HG03175 (cell line): ENCODE measurements around the gene ACTR3C.
"Not testable (repeated sequence)": the region's sequence is repeated elsewhere in the genome, so short reads cannot be mapped to it uniquely, and the experiment has no call there.

Experiments
- ATAC-seq: cut with Tn5 transposase; IDR thresholded peaks from one replicate; pipeline ENCODE4 v1.9.1; 2021; ENCODE audit warnings: mild to moderate bottlenecking, moderate library complexity; ENCODE audit not compliant: unreplicated experiment

The ACTR3C gene

DNA sequence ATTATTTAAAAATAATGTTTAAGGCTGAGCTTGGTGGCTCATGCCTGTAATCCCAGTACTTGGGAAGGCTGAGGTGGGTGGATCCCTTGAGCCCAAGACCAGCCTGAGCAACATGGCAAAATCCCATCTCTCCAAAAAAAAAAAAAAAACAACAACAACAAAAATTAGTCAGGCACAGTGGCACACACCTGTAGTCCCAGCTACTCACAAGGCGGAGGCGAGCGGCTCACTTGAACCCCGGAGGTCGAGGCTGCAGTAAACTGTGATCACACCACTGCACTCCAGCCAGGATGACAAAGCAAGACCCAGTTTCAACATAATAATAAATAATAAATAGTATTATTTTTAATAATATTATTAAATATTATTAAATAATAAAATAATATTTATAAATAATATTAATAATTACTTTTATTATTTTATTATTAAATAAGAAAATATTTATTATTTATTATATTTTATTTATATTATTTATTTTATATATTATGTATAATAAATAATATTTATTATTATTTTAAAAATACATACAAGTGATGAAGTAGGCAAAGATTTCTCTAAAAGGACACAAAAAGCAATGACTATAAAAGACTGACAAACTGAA, 8.6 kb downstream of the ACTR3C start:
- no peak for ATAC-seq

DNA sequence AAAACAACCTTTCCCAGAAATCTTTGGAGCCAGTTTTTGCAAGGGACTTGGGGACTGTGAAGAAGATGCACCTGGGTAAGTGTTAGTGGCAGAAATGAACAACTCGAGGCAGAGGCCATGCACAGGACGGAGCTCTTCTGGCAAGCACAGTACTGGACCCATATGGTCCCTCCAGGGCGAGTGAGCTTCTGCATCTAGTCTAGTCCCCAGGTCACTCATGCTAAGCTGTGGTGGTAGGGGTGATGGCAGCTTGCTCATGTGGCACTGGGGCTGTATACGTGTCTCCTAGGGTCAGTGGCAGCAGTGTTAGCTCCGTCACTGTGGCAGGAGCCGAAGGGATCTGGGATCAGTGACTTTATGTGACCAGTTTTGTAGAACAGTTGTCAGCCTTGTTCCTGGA, 9.5 kb downstream of the ACTR3C start:
- ATAC-seq, result no peak

DNA sequence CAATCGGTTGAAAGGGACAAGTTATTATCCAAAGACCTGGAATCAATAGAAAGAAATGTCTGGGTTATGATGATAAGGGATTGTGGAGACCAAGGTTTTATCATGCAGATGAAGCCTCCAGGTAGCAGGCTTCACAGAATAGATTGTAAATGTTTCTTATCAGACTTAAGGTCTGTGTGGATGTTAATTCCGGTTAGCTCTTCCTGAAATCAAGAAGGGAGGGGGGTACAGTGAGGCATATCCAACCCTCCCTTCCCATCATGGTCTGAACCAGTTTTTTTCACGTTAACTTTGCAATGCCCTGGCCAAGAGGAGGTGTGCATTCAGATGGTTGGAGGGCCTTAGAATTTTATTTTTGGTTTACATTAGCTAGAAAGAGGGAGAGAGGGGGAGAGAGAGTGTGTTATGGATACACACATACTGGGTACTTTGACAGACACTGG, 10.0 kb downstream of the ACTR3C start:
- no peak for ATAC-seq

GRCh38 chr7:150312649-150313366, 10.5 kb downstream of the ACTR3C start:
- not testable (repeated sequence) for ATAC-seq

GRCh38 chr7:150311711-150312110, 11.6 kb downstream of the ACTR3C start:
- ATAC-seq, result no peak

GRCh38 chr7:150311146-150311545, 12.2 kb downstream of the ACTR3C start:
- ATAC-seq, result no peak

- no peak for ATAC-seq
Measured at GRCh38 chr7:150308575-150308974, 14.8 kb downstream of the ACTR3C start.

GRCh38 chr7:150307904-150308303, 15.4 kb downstream of the ACTR3C start:
- no peak for ATAC-seq

DNA sequence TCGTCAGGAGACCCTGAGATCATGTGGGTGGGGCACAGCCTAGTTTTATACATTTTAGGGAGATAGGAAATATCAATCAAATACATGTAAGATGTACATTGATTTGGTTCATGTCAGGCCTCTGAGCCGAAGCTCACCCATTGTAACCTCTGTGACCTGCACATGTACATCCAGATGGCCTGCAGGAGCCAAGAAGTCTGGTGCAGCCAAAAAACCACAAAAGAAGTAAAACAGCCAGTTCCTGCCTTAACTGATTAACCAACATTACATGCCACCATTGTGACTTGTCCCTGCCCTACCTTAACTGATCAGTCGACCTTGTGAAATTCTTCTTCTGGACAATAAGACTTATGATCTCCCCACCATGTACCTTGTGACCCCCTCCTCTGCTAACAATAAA, 16.2 kb downstream of the ACTR3C start:
- ATAC-seq, result no peak

- ATAC-seq, result not testable (repeated sequence)
Measured at GRCh38 chr7:150306377-150306776, 17.0 kb downstream of the ACTR3C start.

DNA sequence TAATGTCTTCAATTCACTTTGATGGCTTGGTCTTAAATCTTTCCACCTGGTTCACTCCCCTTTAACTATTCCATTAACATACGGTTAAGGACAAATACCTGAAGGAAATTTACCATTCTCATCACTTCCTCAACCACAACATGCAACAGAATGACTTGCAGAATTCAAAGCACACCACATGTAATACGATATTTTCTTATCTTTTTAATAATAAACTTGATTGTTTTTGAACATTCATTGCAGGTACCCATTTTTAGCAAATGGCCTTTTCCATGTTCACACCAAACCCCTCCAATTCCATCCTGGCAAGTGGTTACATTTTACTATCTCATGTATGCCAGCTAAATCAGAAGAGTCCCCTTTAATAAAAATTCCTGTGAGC, 17.5 kb downstream of the ACTR3C start:
- ATAC-seq, result not testable (repeated sequence)

- ATAC-seq, result not testable (repeated sequence)
Measured at GRCh38 chr7:150305259-150305902, 18.0 kb downstream of the ACTR3C start.

DNA sequence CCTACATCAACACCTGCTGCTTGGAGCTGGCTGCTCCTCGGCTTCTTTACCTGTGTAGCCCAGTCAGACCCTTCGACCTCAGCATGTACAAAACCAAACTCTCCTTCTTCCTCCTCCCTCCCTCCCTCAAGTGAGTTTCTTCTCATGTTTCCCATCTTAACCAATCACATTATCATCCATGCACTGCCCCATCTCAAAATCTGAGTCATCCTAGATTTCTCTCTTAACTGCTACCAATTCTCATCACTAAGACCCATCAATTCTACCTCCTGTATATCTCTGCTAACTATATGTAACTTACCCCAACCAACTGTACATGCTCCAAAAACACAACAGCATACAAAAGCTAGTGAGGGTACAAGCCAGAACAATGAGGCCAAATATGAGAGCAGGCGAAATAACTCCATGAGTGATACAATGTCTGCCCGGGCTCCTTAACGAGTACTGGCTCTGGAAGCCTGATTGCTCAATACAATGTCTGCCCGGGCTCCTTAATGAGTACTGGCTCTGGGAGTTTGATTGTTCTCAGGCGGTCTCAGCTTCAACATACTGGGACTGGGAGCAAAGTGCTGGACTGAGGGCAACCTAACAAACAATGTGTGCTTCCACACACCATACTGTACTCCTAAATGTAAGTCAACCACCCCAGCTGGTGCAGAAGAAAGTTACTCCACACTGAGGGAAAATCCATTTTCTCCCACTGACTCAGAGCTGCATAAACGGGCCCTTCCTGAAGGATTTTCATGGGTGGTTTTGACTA, 18.7 kb downstream of the ACTR3C start:
- not testable (repeated sequence) for ATAC-seq

- ATAC-seq, result not testable (repeated sequence)
Measured at GRCh38 chr7:150302908-150303310, 20.4 kb downstream of the ACTR3C start.

- not testable (repeated sequence) for ATAC-seq
Measured at GRCh38 chr7:150297978-150298377, 25.4 kb downstream of the ACTR3C start.

DNA sequence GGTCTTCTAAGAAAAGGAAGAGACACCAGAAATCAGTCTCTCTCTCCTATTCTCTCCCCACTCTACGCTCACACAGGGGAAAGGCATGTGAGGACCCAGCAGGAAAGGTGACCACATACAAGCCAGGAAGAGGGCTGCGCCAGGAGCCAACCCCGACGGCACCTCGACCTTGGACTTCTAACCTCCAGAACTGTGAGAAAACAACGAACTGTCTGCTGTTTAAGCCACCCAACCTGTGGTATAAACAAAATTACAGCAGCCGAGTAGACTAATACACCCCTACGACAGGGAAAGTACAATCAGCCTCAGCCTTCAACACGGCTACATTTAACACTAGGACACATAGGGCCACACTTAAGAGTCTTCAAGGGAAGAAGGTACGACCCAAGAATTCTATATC, 26.5 kb downstream of the ACTR3C start:
- ATAC-seq, result not testable (repeated sequence)

- not testable (repeated sequence) for ATAC-seq
Measured at GRCh38 chr7:150295614-150296013, 27.7 kb downstream of the ACTR3C start.

DNA sequence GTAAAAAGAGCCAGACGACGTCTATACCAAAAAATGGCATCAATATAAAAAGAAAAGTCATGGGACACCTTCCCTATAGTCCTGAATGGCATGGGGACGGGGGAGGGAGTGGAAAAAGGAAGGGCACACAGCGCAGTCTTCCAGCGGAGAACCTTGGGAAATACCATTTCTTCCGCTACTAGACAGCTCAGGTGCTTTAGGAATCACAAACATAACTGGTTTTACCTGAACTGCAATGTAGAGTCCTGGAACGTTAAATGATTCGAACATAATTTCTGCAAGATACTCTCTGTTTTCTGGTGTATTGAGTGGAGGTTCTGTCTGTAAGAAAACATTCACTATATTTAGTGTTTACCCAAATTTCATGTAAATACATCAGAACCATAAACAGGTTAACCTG, 28.3 kb downstream of the ACTR3C start:
- not testable (repeated sequence) for ATAC-seq

- ATAC-seq, result not testable (repeated sequence)
Measured at GRCh38 chr7:150290317-150290716, 33.0 kb downstream of the ACTR3C start.

GRCh38 chr7:150288816-150289215, 34.5 kb downstream of the ACTR3C start:
- ATAC-seq, result not testable (repeated sequence)

- ATAC-seq, result not testable (repeated sequence)
Measured at GRCh38 chr7:150287815-150288214, 35.5 kb downstream of the ACTR3C start.
